Gastrocnemius medialis (tissue), 4 donors: Measurements from ENCODE around the gene CNPPD1. TPM values are rescaled to one million over a fixed set of nuclear protein-coding genes. Genes with fewer than 3 reads are reported as not detected.

Experiments used
- ATAC-seq, 2 donors: fragments of 150-250 bp; one replicate each; pipeline ENCODE4 v1.9.1; 2016
- DNase-seq, 2 donors: peaks; one replicate each; pipeline ENCODE4 v3.0.0-alpha.2; 2019
- H3K27ac ChIP-seq, 4 donors: fragments of 200-600 bp; sonication (generic); 1 replicate in 1 of 4; 2 replicates in 3 of 4; pipeline ENCODE4 v1.5.1; 2016 to 2018; ENCODE audit warnings: mild to moderate bottlenecking in 2 of 4, moderate library complexity in 1 of 4
- H3K27me3 ChIP-seq, 3 donors: fragments of 200-600 bp; sonication (generic) in 2 of 3; 1 replicate in 1 of 3; 2 replicates in 2 of 3; pipeline versions ENCODE4 v1.5.1 to v1.6.0; 2016 to 2019; ENCODE audit warnings: mild to moderate bottlenecking in 1 of 3, moderate library complexity in 1 of 3
- H3K36me3 ChIP-seq, 2 donors: fragments of 200-600 bp; sonication (generic) in 1 of 2; one replicate each; pipeline ENCODE4 v1.5.1; 2017 to 2018
- H3K4me1 ChIP-seq, 2 donors: fragments of 200-600 bp; sonication (generic) in 1 of 2; one replicate each; pipeline ENCODE4 v1.5.1; 2016 to 2017; ENCODE audit warnings: mild to moderate bottlenecking in 2 of 2
- H3K4me3 ChIP-seq, 4 donors: fragments of 200-600 bp; sonication (generic) in 3 of 4; 1 replicate in 1 of 4; 2 replicates in 3 of 4; pipeline ENCODE4 v1.5.1; 2016 to 2019; ENCODE audit warnings: mild to moderate bottlenecking in 2 of 4
- H3K9me3 ChIP-seq, 3 donors: fragments of 200-600 bp; sonication (generic) in 2 of 3; 1 replicate in 1 of 3; 2 replicates in 2 of 3; pipeline ENCODE4 v1.5.1; 2016 to 2019
- POLR2A ChIP-seq, 2 donors: fragments of 450-650 bp; IDR thresholded peaks; one replicate each; pipeline ENCODE4 v1.6.1; 2017; ENCODE audit warnings: antibody characterized with exemption in 2 of 2, mild to moderate bottlenecking in 2 of 2, moderate library complexity in 2 of 2
- in situ Hi-C, 4 donors: fragments of 200-750 bp; cut with MboI; loops; one replicate each; pipeline versions ENCODE4 v1.15.0 to v1.8.0; 2017; ENCODE audit warnings: low sequenced_read_pairs in 4 of 4
- intact Hi-C: fragments of 100-400 bp; cut with DNase I; formaldehyde crosslinking; loops from one replicate; pipeline ENCODE4 v1.15.1; 2023; ENCODE audit warnings: low total_unique reads
- total RNA-seq, 4 donors: library from RNA; depleted of rRNA; stranded (reverse); fragments of >200 nt; gene quantifications; one replicate each; pipeline versions ENCODE4 v1.1.0 to v1.2.3, GENCODE V29; 2016
- TF ChIP-seq, protein P1 (sequence below), 5 experiments: fragments of 450-650 bp in 3 of 5; fragments of 200-600 bp in 2 of 5; sonication (generic) in 2 of 5; IDR thresholded peaks in 4 of 5; conservative IDR thresholded peaks in 1 of 5; 1 replicate in 4 of 5; 2 replicates in 1 of 5; pipeline ENCODE4 v1.5.1; 2016 to 2019; ENCODE audit warnings: antibody characterized with exemption in 5 of 5, mild to moderate bottlenecking in 3 of 5, moderate library complexity in 3 of 5

CNPPD1 gene
- total RNA-seq, 4 donors from 2014 or later = 53.5 to 114 (median 55.9) TPM

GRCh38 chr2:219163156-219163555 is 13.6 kb downstream of the CNPPD1 start:
- intact Hi-C loops = loop anchor here (10.0 kb wide), 1 partner anchor 332 kb away; the partner anchor contains the start of gene GMPPA
- H3K27ac ChIP-seq = no peak overlapping the region
- peaks cover 9 to 11% of the 10 kb centered on the region in 2 donors for H3K4me1 ChIP-seq
- no peaks in the 10 kb centered on the region for H3K27me3 ChIP-seq
- H3K9me3 ChIP-seq = no peaks in the 10 kb centered on the region
- ATAC-seq (no peak), DNase-seq (no peak)
- TF ChIP-seq POLR2A (IDR thresholded peaks at IDR 0.05) = no peak
- TF ChIP-seq, protein P1, sequence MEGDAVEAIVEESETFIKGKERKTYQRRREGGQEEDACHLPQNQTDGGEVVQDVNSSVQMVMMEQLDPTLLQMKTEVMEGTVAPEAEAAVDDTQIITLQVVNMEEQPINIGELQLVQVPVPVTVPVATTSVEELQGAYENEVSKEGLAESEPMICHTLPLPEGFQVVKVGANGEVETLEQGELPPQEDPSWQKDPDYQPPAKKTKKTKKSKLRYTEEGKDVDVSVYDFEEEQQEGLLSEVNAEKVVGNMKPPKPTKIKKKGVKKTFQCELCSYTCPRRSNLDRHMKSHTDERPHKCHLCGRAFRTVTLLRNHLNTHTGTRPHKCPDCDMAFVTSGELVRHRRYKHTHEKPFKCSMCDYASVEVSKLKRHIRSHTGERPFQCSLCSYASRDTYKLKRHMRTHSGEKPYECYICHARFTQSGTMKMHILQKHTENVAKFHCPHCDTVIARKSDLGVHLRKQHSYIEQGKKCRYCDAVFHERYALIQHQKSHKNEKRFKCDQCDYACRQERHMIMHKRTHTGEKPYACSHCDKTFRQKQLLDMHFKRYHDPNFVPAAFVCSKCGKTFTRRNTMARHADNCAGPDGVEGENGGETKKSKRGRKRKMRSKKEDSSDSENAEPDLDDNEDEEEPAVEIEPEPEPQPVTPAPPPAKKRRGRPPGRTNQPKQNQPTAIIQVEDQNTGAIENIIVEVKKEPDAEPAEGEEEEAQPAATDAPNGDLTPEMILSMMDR (IDR thresholded peaks at IDR 0.05 in 4 of 5, conservative IDR thresholded peaks at IDR 0.05 in 1 of 5) = no peak
- in situ Hi-C loops = loop anchor here in 2 of 4 donors (10.0 to 25.0 kb wide), 2 partner anchors 124 to 132 kb away; partner anchors contain the start of gene DNAJB2 (in 1 of the 2)
- no peaks in the 10 kb centered on the region for H3K36me3 ChIP-seq
- no peak overlapping the region for H3K4me3 ChIP-seq

DNA sequence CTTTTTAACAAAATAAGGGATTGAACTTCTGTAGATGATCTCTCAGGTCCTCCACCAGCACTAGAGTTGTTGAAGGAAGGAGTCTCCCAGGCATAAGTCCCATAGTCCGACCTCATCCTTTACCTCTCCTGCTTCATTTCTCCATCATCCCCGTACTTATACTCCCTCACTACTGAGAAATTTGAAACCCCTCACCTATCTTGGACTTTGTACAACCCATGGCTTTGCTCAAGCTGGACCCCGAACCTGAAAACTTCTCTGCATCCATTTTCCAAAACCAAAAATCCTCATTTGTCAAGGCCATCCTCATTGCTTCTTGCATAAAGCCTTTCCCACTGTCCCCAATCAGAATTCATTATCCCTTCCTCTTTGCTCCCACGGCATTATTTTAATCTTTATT is 15.6 kb downstream of the CNPPD1 start:
- intact Hi-C loops = loop anchor here (2.0 to 10.0 kb wide), 2 partner anchors 164 to 334 kb away; partner anchors contain the start of gene GMPPA
- in situ Hi-C loops = loop anchor here in 2 of 4 donors (10.0 to 25.0 kb wide), 2 partner anchors 126 to 134 kb away; partner anchors contain the start of gene DNAJB2 (in 1 of the 2)
- peak overlapping the region; percentile 67 to 96 (median 78) for H3K4me3 ChIP-seq
- H3K4me1 ChIP-seq = peaks cover 9 to 11% of the 10 kb centered on the region in 2 donors
- DNase-seq = no peak
- no peaks in the 10 kb centered on the region for H3K9me3 ChIP-seq
- H3K27ac ChIP-seq = peak overlapping the region; percentile 98 to 100 (median 98)
- H3K27me3 ChIP-seq = no peaks in the 10 kb centered on the region
- H3K36me3 ChIP-seq = peaks cover 3 to 15% of the 10 kb centered on the region in 2 donors
- TF ChIP-seq, protein P1 (IDR thresholded peaks at IDR 0.05 in 4 of 5, conservative IDR thresholded peaks at IDR 0.05 in 1 of 5) = no peak
- TF ChIP-seq POLR2A (IDR thresholded peaks at IDR 0.05) = no peak
- no peak for ATAC-seq

DNA sequence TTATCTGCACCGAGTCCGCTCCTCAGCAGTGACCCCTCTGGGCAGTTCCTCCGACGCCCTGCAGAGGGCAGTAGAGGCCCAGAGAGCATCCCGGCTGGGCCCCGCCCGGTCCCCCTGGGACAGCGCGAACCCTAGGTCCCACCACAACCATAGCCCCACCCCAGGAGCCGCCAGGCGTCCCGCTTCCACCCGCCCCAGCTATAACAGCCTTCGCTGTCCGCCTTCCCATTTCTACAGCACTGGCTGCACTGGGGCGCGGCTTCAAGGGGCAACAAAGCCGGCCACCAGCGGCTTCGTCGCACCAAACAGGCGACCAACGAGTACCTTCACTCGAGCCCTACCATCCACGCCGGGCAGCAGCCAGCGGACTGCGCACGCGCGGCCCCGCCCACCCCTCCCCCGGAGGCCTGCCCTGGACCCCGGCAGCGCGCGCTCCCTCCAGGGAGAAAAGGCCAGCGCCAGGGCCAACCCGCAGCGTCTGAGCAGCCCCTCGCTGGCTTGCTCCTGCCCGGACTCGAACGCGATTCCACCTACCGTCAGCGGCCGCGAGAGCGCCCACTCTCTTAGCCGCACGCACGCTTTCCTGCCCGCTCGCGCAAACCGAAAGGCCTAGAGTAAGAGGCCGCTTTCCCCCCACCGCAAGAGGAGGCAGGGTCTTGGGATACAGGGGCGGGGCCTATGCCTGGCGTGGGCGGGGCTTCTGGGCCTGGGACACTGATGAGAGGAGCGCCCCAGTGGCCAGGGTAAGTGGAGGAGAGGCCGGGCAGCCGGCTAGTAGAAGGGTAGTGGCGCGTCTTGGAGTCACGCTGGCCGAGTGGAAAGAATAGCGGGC is 16.3 kb downstream of the CNPPD1 start, which contains the start of gene NHEJ1:
NHEJ1 (minus strand) TSS at position 630 of the 832 bp plus-strand sequence. CDS start 2,453 bp downstream, outside the sequence.
- Histone ChIP-seq H3K4me3 (peak within 1 kb of the TSS; percentile 67 to 96 (median 78)), H3K9me3 (no peaks in the 10 kb centered on the region), H3K4me1 (peaks cover 9 to 11% of the 10 kb centered on the region in 2 donors), H3K27me3 (no peaks in the 10 kb centered on the region), H3K27ac (peak within 1 kb of the TSS; percentile 98 to 100 (median 98)), H3K36me3 (peaks cover 3 to 16% of the 10 kb centered on the region in 2 donors)
- TF ChIP-seq, protein P1 (IDR thresholded peaks at IDR 0.05 in 4 of 5, conservative IDR thresholded peaks at IDR 0.05 in 1 of 5) = peak; percentile 94 to 100 (median 99)
- peak; percentile 72 for TF ChIP-seq POLR2A (IDR thresholded peaks at IDR 0.05)
- intact Hi-C loops = loop anchor here (1.0 to 10.0 kb wide), 10 partner anchors 11 to 592 kb away; partner anchors contain the start of genes ANKZF1, ATG9A, CNOT9 and DNAJB2
- in situ Hi-C loops = loop anchor here in 2 of 4 donors (10.0 to 25.0 kb wide), 2 partner anchors 127 to 134 kb away; partner anchors contain the start of gene DNAJB2 (in 1 of the 2)
- peak; percentile 96 for ATAC-seq
- peak; percentile 95 to 97 for DNase-seq

DNA sequence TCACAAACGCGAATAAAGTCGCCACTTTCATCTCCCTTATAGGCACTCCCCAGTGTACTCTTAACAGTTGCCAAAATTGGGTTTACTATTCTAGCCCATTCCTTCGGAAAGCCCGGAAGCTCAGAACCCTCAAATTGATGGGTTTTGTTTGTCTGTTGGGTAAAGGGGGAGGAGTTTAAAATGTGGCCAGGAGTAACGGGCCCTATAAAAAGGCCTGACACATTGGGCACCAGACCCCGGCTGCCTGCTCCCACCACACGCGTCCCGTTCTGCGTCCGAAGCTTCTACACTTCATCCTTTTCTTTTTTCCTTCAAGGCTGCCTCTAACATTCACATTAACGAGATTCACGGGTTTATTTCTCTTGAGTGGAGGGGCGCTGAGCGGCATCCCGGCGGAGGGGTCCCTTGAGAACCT is 16.9 kb downstream of the CNPPD1 start:
- DNase-seq (no peak), ATAC-seq (no peak)
- H3K9me3 ChIP-seq = no peaks in the 10 kb centered on the region
- H3K27ac ChIP-seq = peak overlapping the region; percentile 98 to 100 (median 98)
- in situ Hi-C loops = loop anchor here (5.0 to 25.0 kb wide), 6 partner anchors 105 to 138 kb away; partner anchors contain the start of gene DNAJB2 (in 2 of the 4)
- peak overlapping the region; percentile 67 to 96 (median 78) for H3K4me3 ChIP-seq
- H3K4me1 ChIP-seq = peaks cover 9 to 11% of the 10 kb centered on the region in 2 donors
- intact Hi-C loops = loop anchor here (1.0 to 10.0 kb wide), 11 partner anchors 12 to 591 kb away; partner anchors contain the start of genes ANKZF1, ATG9A, CNOT9 and DNAJB2
- no peaks in the 10 kb centered on the region for H3K27me3 ChIP-seq
- peaks cover 3 to 16% of the 10 kb centered on the region in 2 donors for H3K36me3 ChIP-seq
- no peak for TF ChIP-seq POLR2A (IDR thresholded peaks at IDR 0.05)
- TF ChIP-seq, protein P1 (IDR thresholded peaks at IDR 0.05 in 4 of 5, conservative IDR thresholded peaks at IDR 0.05 in 1 of 5) = no peak
